ENCODE data around the gene TLL2. TPM values are rescaled to one million over a fixed set of nuclear protein-coding genes. Genes with fewer than 3 reads are reported as not detected.

Gene TLL2
- total RNA-seq, 1 experiment from 2014 or later, result 9.1 TPM

GRCh38 chr10:96505150-96506136 lies 8.3 kb downstream of the TLL2 start:
- Mint-ChIP-seq H3K27ac (no peak overlapping the region), H3K36me3 (no peaks in the 10 kb centered on the region), H3K27me3 (ENCODE audit: low read depth) (peaks cover 4% of the 10 kb centered on the region), H3K4me3 (no peak overlapping the region), H3K9me3 (no peaks in the 10 kb centered on the region), H3K4me1 (peaks cover 28% of the 10 kb centered on the region)
- CTCF ChIA-PET, result interaction anchor here (0.8 kb wide), 1 partner anchor 14 kb away, joined by 3 read pairs; no protein-coding TSS in a partner anchor
- POLR2A ChIA-PET, result no interaction called here
- ATAC-seq (no peak), DNase-seq (ENCODE audit: low spot score) (no peak)
- TF ChIP-seq TP53 (CRISPR knock-in tag; IDR thresholded peaks at IDR 0.05) (no peak), HMGA2 (CRISPR knock-in tag; IDR thresholded peaks at IDR 0.05) (no peak)

DNA sequence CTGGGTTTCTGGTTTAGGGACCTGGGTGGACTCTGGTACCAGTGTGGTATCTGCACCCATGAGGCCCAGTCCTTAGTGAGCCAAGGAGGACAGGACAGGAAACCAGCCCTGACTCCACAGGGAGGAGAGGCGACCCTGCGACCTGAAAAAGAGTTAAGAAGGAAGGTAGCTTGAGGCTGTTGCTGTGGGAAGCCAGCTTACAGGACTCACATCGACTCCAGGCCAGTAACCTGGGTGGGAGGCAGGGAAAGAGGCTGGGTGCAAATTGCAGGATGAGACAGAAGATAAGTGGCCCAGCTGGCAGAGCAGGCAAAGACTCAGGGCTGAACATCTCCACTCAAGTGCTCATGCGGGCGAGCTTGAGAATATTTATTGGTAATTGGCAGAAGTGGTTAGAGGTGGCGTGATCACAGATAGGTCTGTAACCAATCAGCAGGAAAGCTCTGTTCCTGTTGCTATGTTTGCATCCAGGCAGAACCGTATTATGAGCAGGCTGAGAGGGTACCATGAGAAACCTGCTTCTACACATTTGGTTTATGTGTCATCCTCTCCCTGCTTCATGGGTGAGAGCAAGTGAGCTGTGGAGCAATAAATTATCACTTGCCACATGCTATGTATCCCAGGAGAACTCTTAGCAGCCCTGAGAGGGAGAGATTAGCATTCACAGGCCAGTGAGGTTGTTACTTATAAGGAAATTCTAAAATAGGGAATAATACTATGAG lies 11.0 kb downstream of the TLL2 start:
- POLR2A ChIA-PET, result no interaction called here
- TF ChIP-seq MAX (CRISPR knock-in tag; IDR thresholded peaks at IDR 0.05) (no peak), ESRRA (CRISPR knock-in tag; IDR thresholded peaks at IDR 0.05; ENCODE audit: borderline replicate concordance) (no peak), FOXJ3 (CRISPR knock-in tag; IDR thresholded peaks at IDR 0.05; ENCODE audit: borderline replicate concordance) (no peak), HMGA2 (CRISPR knock-in tag; IDR thresholded peaks at IDR 0.05) (no peak), FOXP1 (CRISPR knock-in tag; IDR thresholded peaks at IDR 0.05; ENCODE audit: borderline replicate concordance) (no peak), SOX15 (CRISPR knock-in tag; IDR thresholded peaks at IDR 0.05) (no peak), AFF4 (CRISPR knock-in tag; IDR thresholded peaks at IDR 0.05; ENCODE audit: borderline replicate concordance) (no peak), JUN (CRISPR knock-in tag; IDR thresholded peaks at IDR 0.05) (no peak), E2F5 (CRISPR knock-in tag; IDR thresholded peaks at IDR 0.05) (no peak), ZNF232 (CRISPR knock-in tag; IDR thresholded peaks at IDR 0.05) (no peak), SMAD3 (CRISPR knock-in tag; IDR thresholded peaks at IDR 0.05; ENCODE audit: borderline replicate concordance) (no peak), NFE2L1 (CRISPR knock-in tag; IDR thresholded peaks at IDR 0.05) (no peak), EMX1 (CRISPR knock-in tag; IDR thresholded peaks at IDR 0.05) (no peak)
- TF ChIP-seq, protein P1, sequence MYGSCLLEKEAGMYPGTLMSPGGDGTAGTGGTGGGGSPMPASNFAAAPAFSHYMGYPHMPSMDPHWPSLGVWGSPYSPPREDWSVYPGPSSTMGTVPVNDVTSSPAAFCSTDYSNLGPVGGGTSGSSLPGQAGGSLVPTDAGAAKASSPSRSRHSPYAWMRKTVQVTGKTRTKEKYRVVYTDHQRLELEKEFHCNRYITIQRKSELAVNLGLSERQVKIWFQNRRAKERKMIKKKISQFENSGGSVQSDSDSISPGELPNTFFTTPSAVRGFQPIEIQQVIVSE (CRISPR knock-in tag; IDR thresholded peaks at IDR 0.05; ENCODE audit: borderline replicate concordance), result no peak
- TF ChIP-seq, protein P2, sequence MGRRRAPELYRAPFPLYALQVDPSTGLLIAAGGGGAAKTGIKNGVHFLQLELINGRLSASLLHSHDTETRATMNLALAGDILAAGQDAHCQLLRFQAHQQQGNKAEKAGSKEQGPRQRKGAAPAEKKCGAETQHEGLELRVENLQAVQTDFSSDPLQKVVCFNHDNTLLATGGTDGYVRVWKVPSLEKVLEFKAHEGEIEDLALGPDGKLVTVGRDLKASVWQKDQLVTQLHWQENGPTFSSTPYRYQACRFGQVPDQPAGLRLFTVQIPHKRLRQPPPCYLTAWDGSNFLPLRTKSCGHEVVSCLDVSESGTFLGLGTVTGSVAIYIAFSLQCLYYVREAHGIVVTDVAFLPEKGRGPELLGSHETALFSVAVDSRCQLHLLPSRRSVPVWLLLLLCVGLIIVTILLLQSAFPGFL (CRISPR knock-in tag; IDR thresholded peaks at IDR 0.05; ENCODE audit: borderline replicate concordance), result no peak
- no peak overlapping the region for H3K4me3 Mint-ChIP-seq
- H3K27me3 Mint-ChIP-seq (ENCODE audit: low read depth), result no peaks in the 10 kb centered on the region; the same call in 1 of the 2 replicates
- peaks cover 14% of the 10 kb centered on the region for H3K4me1 Mint-ChIP-seq
- DNase-seq (ENCODE audit: low spot score) (no peak), ATAC-seq (no peak)
- no peak overlapping the region for H3K27ac Mint-ChIP-seq
- CTCF ChIA-PET, result interaction anchor here (2.0 to 5.1 kb wide), 3 partner anchors 10 to 132 kb away, joined by 6 to 45 read pairs (median 16); partner anchors contain the start of gene TLL2
- no peaks in the 10 kb centered on the region for H3K9me3 Mint-ChIP-seq
- no peaks in the 10 kb centered on the region for H3K36me3 Mint-ChIP-seq

Data from WTC11 (cell line).